Upper lobe of left lung (tissue), 6 donors: Measurements from ENCODE around the gene PROM2. TPM values are rescaled to one million over a fixed set of nuclear protein-coding genes. Genes with fewer than 3 reads are reported as not detected.

Experiments used
- ATAC-seq, 2 donors: fragments of 200-7000 bp; cut with Tn5 transposase; one replicate each; pipeline ENCODE4 v1.9.1; 2022; ENCODE audit warnings: mild to moderate bottlenecking in 2 of 2, moderate library complexity in 2 of 2; ENCODE audit not compliant: low FRiP score in 2 of 2
- DNase-seq, 2 donors: peaks; one replicate each; pipeline ENCODE4 v3.0.0-alpha.2; 2019 to 2020
- H3K27ac ChIP-seq, 4 donors: fragments of 200-600 bp; sonication (generic); one replicate each; pipeline ENCODE4 v1.5.1; 2016 to 2019
- H3K27me3 ChIP-seq, 4 donors: fragments of 200-600 bp; sonication (generic); one replicate each; pipeline ENCODE4 v1.5.1; 2017 to 2019
- H3K36me3 ChIP-seq, 4 donors: fragments of 200-600 bp; sonication (generic); one replicate each; pipeline ENCODE4 v1.5.1; 2016 to 2019
- H3K4me1 ChIP-seq, 4 donors: fragments of 200-600 bp; sonication (generic); one replicate each; pipeline ENCODE4 v1.5.1; 2018 to 2019
- H3K4me3 ChIP-seq, 4 donors: fragments of 200-600 bp; sonication (generic); one replicate each; pipeline ENCODE4 v1.5.1; 2017 to 2019; ENCODE audit warnings: mild to moderate bottlenecking in 2 of 4, moderate library complexity in 1 of 4
- H3K9me3 ChIP-seq, 4 donors: fragments of 200-600 bp; sonication (generic); one replicate each; pipeline ENCODE4 v1.5.1; 2018 to 2019
- CTCF ChIP-seq, 6 experiments: fragments of 450-650 bp in 4 of 6; fragments of 200-600 bp in 2 of 6; sonication (generic) in 2 of 6; IDR thresholded peaks; one replicate each; pipeline ENCODE4 v1.5.1; 2016 to 2019; ENCODE audit warnings: antibody characterized with exemption in 6 of 6
- EP300 ChIP-seq, 4 donors: sonication (generic); formaldehyde crosslinking; IDR thresholded peaks; one replicate each; pipeline ENCODE4 v1.5.1; 2017; ENCODE audit warnings: antibody characterized with exemption in 4 of 4, control low read depth in 2 of 4
- POLR2A ChIP-seq, 4 donors: fragments of 450-650 bp; IDR thresholded peaks; one replicate each; pipeline ENCODE4 v1.5.1; 2016 to 2017; ENCODE audit warnings: antibody characterized with exemption in 4 of 4, mild to moderate bottlenecking in 2 of 4
- POLR2AphosphoS5 ChIP-seq, 2 donors: sonication (generic); formaldehyde crosslinking; IDR thresholded peaks; one replicate each; pipeline ENCODE4 v1.5.1; 2017; ENCODE audit warnings: antibody characterized with exemption in 2 of 2
- WGBS, 2 donors: methylation state at CpG; one replicate each; pipeline ENCODE4 v1.1.5; 2017 to 2018; 5-methylcytosine and 5-hydroxymethylcytosine counted together
- total RNA-seq, 6 donors: library from RNA; depleted of rRNA in 4 of 6; stranded (reverse); fragments of >200 nt in 4 of 6; gene quantifications; one replicate each; pipeline versions ENCODE4 v1.1.0 to v1.2.1, GENCODE V29; 2016 to 2021
- donor health status: DM: no; HTN: no; CAD: no; lungs with moderate emphysema.
- donor health status: DM: no; HTN: yes; CAD: no; lungs with severe emphysema.

PROM2 gene
- total RNA-seq, 6 donors from 2014 or later, result 3.3 to 26.2 (median 5.0) TPM

DNA sequence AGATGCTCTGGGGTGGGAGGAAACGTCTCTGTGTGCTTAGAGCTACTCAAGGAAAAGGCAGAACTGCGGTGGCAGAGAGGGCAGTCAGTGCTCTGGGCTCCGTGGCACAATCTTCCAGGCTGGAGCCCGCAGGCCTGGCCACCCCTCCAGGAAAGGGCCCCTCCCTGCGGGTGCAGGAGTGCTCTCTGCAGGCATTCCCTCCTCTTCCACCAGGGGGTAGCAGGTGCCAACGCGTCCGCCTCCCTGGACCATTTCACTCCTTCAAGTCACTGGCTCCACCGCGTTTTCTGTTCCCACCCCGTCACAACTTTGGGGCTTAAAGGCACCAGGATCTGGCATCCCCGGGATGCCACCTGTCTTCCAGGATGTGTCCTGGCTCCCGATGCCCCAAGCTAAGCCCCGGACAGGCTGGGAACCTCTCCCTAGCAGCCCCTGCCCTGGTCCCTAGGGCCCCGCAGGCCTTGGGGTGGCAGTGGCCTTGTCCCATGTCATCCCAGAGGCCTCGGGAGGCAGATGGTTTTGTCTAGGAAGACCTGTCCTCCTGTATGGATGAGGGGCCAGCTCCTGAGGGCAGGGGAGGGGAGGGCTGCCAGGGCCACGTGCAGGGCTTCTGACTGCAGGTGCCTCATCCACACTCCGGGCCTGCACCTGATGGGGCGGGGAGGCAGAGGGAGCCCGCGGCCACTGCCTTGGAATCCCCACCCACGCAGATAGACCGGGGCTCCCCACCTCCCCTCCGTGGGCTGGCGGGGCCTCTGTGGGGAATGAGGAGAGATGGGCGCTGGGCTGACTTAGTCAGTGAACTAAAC lies 49.3 kb downstream of the PROM2 start:
- DNase-seq, result peak in 1 of 2 donors; percentile 63
- H3K27me3 ChIP-seq, result no peaks in the 10 kb centered on the region
- H3K4me3 ChIP-seq, result no peak overlapping the region
- H3K27ac ChIP-seq, result no peak overlapping the region
- 71 to 72% methylated on average over 18 to 26 of the region's 26 CpGs for WGBS, 2 donors
- H3K36me3 ChIP-seq, result no peaks in the 10 kb centered on the region
- no peak for ATAC-seq
- H3K4me1 ChIP-seq, result no peaks in the 10 kb centered on the region
- TF ChIP-seq CTCF (IDR thresholded peaks at IDR 0.05), result peak in 4 of 6 experiments; percentile 25 to 46 (median 32)
- no peak for TF ChIP-seq POLR2AphosphoS5 (IDR thresholded peaks at IDR 0.05)
- TF ChIP-seq POLR2A (IDR thresholded peaks at IDR 0.05), result no peak
- no peak for TF ChIP-seq EP300 (IDR thresholded peaks at IDR 0.05)
- H3K9me3 ChIP-seq, result no peaks in the 10 kb centered on the region

DNA sequence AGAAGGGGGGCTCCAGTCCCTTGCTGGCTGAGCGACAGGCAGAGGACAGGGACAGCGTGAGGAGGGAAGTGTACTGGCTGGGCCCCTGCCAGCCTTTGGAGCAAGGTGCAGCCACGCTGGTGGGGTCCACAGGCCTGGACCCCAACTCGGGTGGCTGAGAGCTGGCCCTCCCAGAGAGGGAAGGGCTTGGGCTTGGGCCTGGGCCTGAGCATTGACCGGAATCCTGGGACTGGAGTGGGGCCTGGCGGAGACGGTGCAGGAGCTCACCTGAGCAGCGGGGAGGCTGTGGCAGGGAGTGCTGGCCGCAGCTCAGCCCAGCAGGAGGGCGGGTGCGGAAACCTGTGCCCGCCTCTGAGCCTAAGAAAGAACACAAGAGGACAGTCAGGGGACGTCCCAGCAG lies 50.8 kb downstream of the PROM2 start:
- Histone ChIP-seq H3K4me3 (no peak overlapping the region), H3K4me1 (no peaks in the 10 kb centered on the region), H3K36me3 (no peaks in the 10 kb centered on the region), H3K9me3 (no peaks in the 10 kb centered on the region), H3K27ac (no peak overlapping the region), H3K27me3 (no peaks in the 10 kb centered on the region)
- ATAC-seq (no peak), DNase-seq (peak in 1 of 2 donors; percentile 55)
- no peak for TF ChIP-seq POLR2A (IDR thresholded peaks at IDR 0.05)
- no peak for TF ChIP-seq CTCF (IDR thresholded peaks at IDR 0.05)
- no peak for TF ChIP-seq EP300 (IDR thresholded peaks at IDR 0.05)
- no peak for TF ChIP-seq POLR2AphosphoS5 (IDR thresholded peaks at IDR 0.05)
- 84 to 88% methylated on average over 11 to 13 of the region's 13 CpGs for WGBS, 2 donors

DNA sequence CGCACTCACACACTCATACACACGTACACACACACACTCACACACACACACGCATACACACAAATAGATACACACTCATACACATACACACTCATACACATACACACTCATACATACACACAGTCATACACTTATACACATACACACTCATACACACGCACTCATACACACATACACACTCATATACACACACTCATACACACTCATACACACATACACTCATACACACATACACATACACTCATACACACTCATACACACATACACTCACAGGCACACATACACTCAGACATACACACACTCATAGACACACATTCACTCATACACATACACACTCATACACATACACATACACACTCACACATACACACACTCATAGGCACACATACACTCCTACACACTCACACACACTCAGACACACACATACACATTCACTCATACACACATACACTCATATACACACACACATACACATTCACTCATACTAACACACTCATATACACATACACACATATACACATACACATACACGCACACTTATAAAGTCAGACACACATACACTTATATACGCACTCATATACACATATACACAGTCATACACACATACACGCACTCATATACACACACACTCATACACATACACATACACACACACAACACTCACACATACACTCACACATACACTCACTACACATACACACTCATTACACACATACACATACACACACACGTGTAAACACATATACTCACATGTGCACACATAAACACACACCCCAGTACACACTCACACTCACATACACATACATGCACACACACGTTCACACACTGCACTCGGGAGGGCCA lies 51.6 kb downstream of the PROM2 start:
- TF ChIP-seq POLR2A (IDR thresholded peaks at IDR 0.05) (no peak), CTCF (IDR thresholded peaks at IDR 0.05) (no peak), POLR2AphosphoS5 (IDR thresholded peaks at IDR 0.05) (no peak), EP300 (IDR thresholded peaks at IDR 0.05) (no peak)
- DNase-seq (no peak), ATAC-seq (no peak)
- Histone ChIP-seq H3K27me3 (no peaks in the 10 kb centered on the region), H3K27ac (no peak overlapping the region), H3K4me1 (no peaks in the 10 kb centered on the region), H3K9me3 (no peaks in the 10 kb centered on the region), H3K36me3 (no peaks in the 10 kb centered on the region), H3K4me3 (no peak overlapping the region)
- WGBS, 2 donors, result 94 to 95% methylated on average over 10 of the region's 10 CpGs

GRCh38 chr2:95326433-95327140 lies 52.3 kb downstream of the PROM2 start:
- ATAC-seq (no peak), DNase-seq (peak in 1 of 2 donors; percentile 79)
- Histone ChIP-seq H3K27me3 (no peaks in the 10 kb centered on the region), H3K4me1 (no peaks in the 10 kb centered on the region), H3K9me3 (no peaks in the 10 kb centered on the region), H3K4me3 (no peak overlapping the region), H3K27ac (no peak overlapping the region), H3K36me3 (no peaks in the 10 kb centered on the region)
- TF ChIP-seq EP300 (IDR thresholded peaks at IDR 0.05) (no peak), POLR2AphosphoS5 (IDR thresholded peaks at IDR 0.05) (no peak), CTCF (IDR thresholded peaks at IDR 0.05) (no peak), POLR2A (IDR thresholded peaks at IDR 0.05) (no peak)
- 92 to 95% methylated on average over 28 to 30 of the region's 30 CpGs for WGBS, 2 donors
